ENCODE data around the gene OR52H1.

Gene OR52H1

GRCh38 chr11:5509803-5510202, 38.5 kb downstream of the OR52H1 start, which contains the start of gene UBQLN3:
Gene UBQLN3 (minus strand): TSS chr11:5509957. CDS start chr11:5509558, 399 bp downstream.
- ATAC-seq (ENCODE audit: low read depth) (no peak), DNase-seq (ENCODE audit: low spot score) (no peak)
- Histone ChIP-seq H3K27ac (ENCODE audit: poor library complexity, severe bottlenecking) (no peak within 1 kb of the TSS), H3K9me3 (ENCODE audit: severe bottlenecking) (no peaks in the 10 kb centered on the region), H3K36me3 (ENCODE audit: low read depth) (no peaks in the 10 kb centered on the region), H3K4me1 (ENCODE audit: insufficient read depth, poor library complexity, severe bottlenecking) (no peaks in the 10 kb centered on the region), H3K4me3 (ENCODE audit: severe bottlenecking) (no peak within 1 kb of the TSS), H3K27me3 (ENCODE audit: insufficient read depth, poor library complexity, severe bottlenecking) (no peaks in the 10 kb centered on the region)
- TF ChIP-seq CTCF (IDR thresholded peaks at IDR 0.05; ENCODE audit: poor library complexity, severe bottlenecking), result no peak

DNA sequence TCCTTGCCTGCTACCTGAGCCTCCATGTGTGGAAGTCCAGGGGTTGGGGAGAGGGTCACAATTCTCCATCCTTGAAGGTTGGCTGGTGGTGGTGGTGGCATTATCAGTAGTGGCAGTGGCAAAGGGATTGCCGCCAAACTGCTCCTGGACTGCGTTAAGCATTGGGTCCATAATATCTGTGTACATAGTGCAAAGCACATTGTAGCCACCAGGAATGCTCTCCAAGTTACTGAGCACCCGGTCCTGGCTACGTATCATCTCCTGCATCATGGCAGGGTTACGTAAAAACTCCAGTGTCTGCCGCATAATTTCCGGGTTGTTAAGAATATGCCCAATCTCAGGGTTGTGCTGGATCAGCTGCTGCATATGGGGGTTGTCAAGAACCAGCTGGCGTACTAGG, 39.7 kb downstream of the OR52H1 start:
- Histone ChIP-seq H3K4me3 (ENCODE audit: severe bottlenecking) (no peak overlapping the region), H3K4me1 (ENCODE audit: insufficient read depth, poor library complexity, severe bottlenecking) (no peaks in the 10 kb centered on the region), H3K27me3 (ENCODE audit: insufficient read depth, poor library complexity, severe bottlenecking) (no peaks in the 10 kb centered on the region), H3K36me3 (ENCODE audit: low read depth) (no peaks in the 10 kb centered on the region), H3K27ac (ENCODE audit: poor library complexity, severe bottlenecking) (no peak overlapping the region), H3K9me3 (ENCODE audit: severe bottlenecking) (no peaks in the 10 kb centered on the region)
- no peak for TF ChIP-seq CTCF (IDR thresholded peaks at IDR 0.05; ENCODE audit: poor library complexity, severe bottlenecking)
- no peak for DNase-seq (ENCODE audit: low spot score)
- no peak for ATAC-seq (ENCODE audit: low read depth)

DNA sequence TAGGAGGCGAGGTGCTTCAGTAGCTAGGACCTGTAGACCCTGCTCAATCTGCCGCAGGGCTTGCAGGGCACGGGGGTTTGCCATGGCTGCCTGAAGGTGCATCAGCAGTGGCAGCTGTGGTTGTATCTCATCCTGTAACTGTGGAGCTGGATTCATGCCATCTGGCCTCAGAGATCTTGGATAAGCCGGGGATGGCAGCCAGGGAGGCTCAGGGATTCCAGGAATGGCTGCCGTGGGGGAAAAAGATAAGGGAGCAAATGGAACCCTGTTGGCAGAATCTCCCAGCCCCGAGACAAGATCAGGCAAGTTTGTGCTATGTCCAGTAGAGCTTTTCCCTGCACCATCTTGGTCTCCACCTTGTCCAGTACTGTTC, 40.4 kb downstream of the OR52H1 start:
- Histone ChIP-seq H3K4me1 (ENCODE audit: insufficient read depth, poor library complexity, severe bottlenecking) (no peaks in the 10 kb centered on the region), H3K4me3 (ENCODE audit: severe bottlenecking) (no peak overlapping the region), H3K9me3 (ENCODE audit: severe bottlenecking) (no peaks in the 10 kb centered on the region), H3K36me3 (ENCODE audit: low read depth) (no peaks in the 10 kb centered on the region), H3K27ac (ENCODE audit: poor library complexity, severe bottlenecking) (no peak overlapping the region), H3K27me3 (ENCODE audit: insufficient read depth, poor library complexity, severe bottlenecking) (no peaks in the 10 kb centered on the region)
- DNase-seq (ENCODE audit: low spot score) (no peak), ATAC-seq (ENCODE audit: low read depth) (no peak)
- no peak for TF ChIP-seq CTCF (IDR thresholded peaks at IDR 0.05; ENCODE audit: poor library complexity, severe bottlenecking)

- Histone ChIP-seq H3K4me3 (ENCODE audit: severe bottlenecking) (no peak overlapping the region), H3K36me3 (ENCODE audit: low read depth) (no peaks in the 10 kb centered on the region), H3K27me3 (ENCODE audit: insufficient read depth, poor library complexity, severe bottlenecking) (no peaks in the 10 kb centered on the region), H3K27ac (ENCODE audit: poor library complexity, severe bottlenecking) (no peak overlapping the region), H3K9me3 (ENCODE audit: severe bottlenecking) (no peaks in the 10 kb centered on the region), H3K4me1 (ENCODE audit: insufficient read depth, poor library complexity, severe bottlenecking) (no peaks in the 10 kb centered on the region)
- TF ChIP-seq CTCF (IDR thresholded peaks at IDR 0.05; ENCODE audit: poor library complexity, severe bottlenecking), result no peak
- DNase-seq (ENCODE audit: low spot score), result no peak
- ATAC-seq (ENCODE audit: low read depth), result no peak
Observed at GRCh38 chr11:5507177-5507932, 41.0 kb downstream of the OR52H1 start.

DNA sequence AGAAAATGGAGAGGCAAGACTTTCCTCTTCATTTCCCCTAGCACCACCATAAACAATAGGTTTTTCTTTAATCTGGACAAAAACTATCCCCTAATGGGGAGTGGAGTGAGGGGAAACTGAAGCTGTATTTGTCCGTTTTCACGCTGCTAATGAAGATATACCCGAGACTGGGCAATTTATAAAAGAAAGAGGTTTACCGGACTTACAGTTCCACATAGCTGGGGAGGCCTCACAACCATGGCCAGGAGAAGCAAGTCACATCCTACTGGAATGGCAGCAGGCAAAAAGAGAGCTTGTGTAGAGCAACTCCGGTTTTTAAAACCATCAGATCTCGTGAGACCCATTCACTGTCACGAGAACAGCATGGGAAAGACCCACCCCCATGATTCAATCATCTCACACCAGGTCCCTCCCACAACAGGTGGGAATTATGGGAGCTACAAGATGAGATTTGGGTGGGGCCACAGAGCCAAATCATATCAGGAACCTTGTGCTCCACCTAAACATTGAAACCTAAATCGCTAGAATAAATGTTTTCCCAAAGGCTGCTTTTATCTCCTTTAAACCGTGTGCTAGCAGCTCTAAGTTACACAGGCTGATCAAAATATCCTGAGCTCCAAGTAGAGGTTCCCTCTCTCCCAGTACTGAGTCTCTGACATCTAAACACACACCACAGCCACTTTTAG, 42.8 kb downstream of the OR52H1 start:
- H3K9me3 ChIP-seq (ENCODE audit: severe bottlenecking), result no peaks in the 10 kb centered on the region
- no peak overlapping the region for H3K4me3 ChIP-seq (ENCODE audit: severe bottlenecking)
- no peaks in the 10 kb centered on the region for H3K4me1 ChIP-seq (ENCODE audit: insufficient read depth, poor library complexity, severe bottlenecking)
- no peaks in the 10 kb centered on the region for H3K36me3 ChIP-seq (ENCODE audit: low read depth)
- no peaks in the 10 kb centered on the region for H3K27me3 ChIP-seq (ENCODE audit: insufficient read depth, poor library complexity, severe bottlenecking)
- no peak for DNase-seq (ENCODE audit: low spot score)
- no peak for TF ChIP-seq CTCF (IDR thresholded peaks at IDR 0.05; ENCODE audit: poor library complexity, severe bottlenecking)
- no peak overlapping the region for H3K27ac ChIP-seq (ENCODE audit: poor library complexity, severe bottlenecking)
- no peak for ATAC-seq (ENCODE audit: low read depth)
